ENCODE data around the gene SIRPA.

GRCh38 chr20:1953621-1954020 is 58.4 kb downstream of the SIRPA start:
- TF ChIP-seq REST (IDR thresholded peaks at IDR 0.05; ENCODE audit: borderline replicate concordance) (no peak), EP300 (conservative IDR thresholded peaks at IDR 0.05; ENCODE audit: poor library complexity, severe bottlenecking) (no peak), POLR2AphosphoS5 (IDR thresholded peaks at IDR 0.05) (no peak), EZH2 (IDR thresholded peaks at IDR 0.05; ENCODE audit: borderline replicate concordance, insufficient read depth, low read length, poor library complexity, severe bottlenecking) (no peak), TAF1 (IDR thresholded peaks at IDR 0.05; ENCODE audit: low read depth) (no peak), RAD21 (conservative IDR thresholded peaks at IDR 0.05) (no peak), MXI1 (conservative IDR thresholded peaks at IDR 0.05; ENCODE audit: poor library complexity, severe bottlenecking) (no peak), SMC3 (conservative IDR thresholded peaks at IDR 0.05; ENCODE audit: poor library complexity) (no peak)
- TF ChIP-seq, protein P1, sequence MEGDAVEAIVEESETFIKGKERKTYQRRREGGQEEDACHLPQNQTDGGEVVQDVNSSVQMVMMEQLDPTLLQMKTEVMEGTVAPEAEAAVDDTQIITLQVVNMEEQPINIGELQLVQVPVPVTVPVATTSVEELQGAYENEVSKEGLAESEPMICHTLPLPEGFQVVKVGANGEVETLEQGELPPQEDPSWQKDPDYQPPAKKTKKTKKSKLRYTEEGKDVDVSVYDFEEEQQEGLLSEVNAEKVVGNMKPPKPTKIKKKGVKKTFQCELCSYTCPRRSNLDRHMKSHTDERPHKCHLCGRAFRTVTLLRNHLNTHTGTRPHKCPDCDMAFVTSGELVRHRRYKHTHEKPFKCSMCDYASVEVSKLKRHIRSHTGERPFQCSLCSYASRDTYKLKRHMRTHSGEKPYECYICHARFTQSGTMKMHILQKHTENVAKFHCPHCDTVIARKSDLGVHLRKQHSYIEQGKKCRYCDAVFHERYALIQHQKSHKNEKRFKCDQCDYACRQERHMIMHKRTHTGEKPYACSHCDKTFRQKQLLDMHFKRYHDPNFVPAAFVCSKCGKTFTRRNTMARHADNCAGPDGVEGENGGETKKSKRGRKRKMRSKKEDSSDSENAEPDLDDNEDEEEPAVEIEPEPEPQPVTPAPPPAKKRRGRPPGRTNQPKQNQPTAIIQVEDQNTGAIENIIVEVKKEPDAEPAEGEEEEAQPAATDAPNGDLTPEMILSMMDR (IDR thresholded peaks at IDR 0.05; ENCODE audit: poor library complexity, severe bottlenecking), result no peak

Data from neural cell (in vitro differentiated cells).